ENCODE measurements around the gene HPRT1.

HPRT1 gene

GRCh38 chrX:134543288-134543687, 83.3 kb downstream of the HPRT1 start:
- Histone ChIP-seq H3K36me3 (ENCODE audit: control insufficient read depth in 1 of 2, insufficient read depth in 2 of 2, low read length in 2 of 2) (no peaks in the 10 kb centered on the region), H3K27me3 (ENCODE audit: low read depth, low read length) (peaks cover 6% of the 10 kb centered on the region), H3K4me1 (ENCODE audit: control insufficient read depth in 1 of 2, insufficient read depth in 2 of 2, low read length in 2 of 2) (no peaks in the 10 kb centered on the region), H3K4me3 (ENCODE audit: low read depth in 1 of 2, low read length in 2 of 2) (no peak overlapping the region), H3K9me3 (ENCODE audit: control insufficient read depth in 1 of 2, low read length in 2 of 2) (no peaks in the 10 kb centered on the region), H3K27ac (ENCODE audit: low read length) (no peak overlapping the region)

- no peak overlapping the region for H3K4me3 ChIP-seq (ENCODE audit: low read depth in 1 of 2, low read length in 2 of 2)
- H3K27ac ChIP-seq (ENCODE audit: low read length), result no peak overlapping the region
- H3K9me3 ChIP-seq (ENCODE audit: control insufficient read depth in 1 of 2, low read length in 2 of 2), result no peaks in the 10 kb centered on the region
- peaks cover 10% of the 10 kb centered on the region for H3K27me3 ChIP-seq (ENCODE audit: low read depth, low read length)
- no peaks in the 10 kb centered on the region for H3K36me3 ChIP-seq (ENCODE audit: control insufficient read depth in 1 of 2, insufficient read depth in 2 of 2, low read length in 2 of 2)
- no peaks in the 10 kb centered on the region for H3K4me1 ChIP-seq (ENCODE audit: control insufficient read depth in 1 of 2, insufficient read depth in 2 of 2, low read length in 2 of 2)
Observed at GRCh38 chrX:134544135-134544512, 84.2 kb downstream of the HPRT1 start.

GRCh38 chrX:134544513-134545151, 84.7 kb downstream of the HPRT1 start:
- H3K27me3 ChIP-seq (ENCODE audit: low read depth, low read length), result peaks cover 10% of the 10 kb centered on the region
- H3K27ac ChIP-seq (ENCODE audit: low read length), result no peak overlapping the region
- no peaks in the 10 kb centered on the region for H3K9me3 ChIP-seq (ENCODE audit: control insufficient read depth in 1 of 2, low read length in 2 of 2)
- no peaks in the 10 kb centered on the region for H3K4me1 ChIP-seq (ENCODE audit: control insufficient read depth in 1 of 2, insufficient read depth in 2 of 2, low read length in 2 of 2)
- peak overlapping the region; percentile 7 to 45 for H3K4me3 ChIP-seq (ENCODE audit: low read depth in 1 of 2, low read length in 2 of 2)
- no peaks in the 10 kb centered on the region for H3K36me3 ChIP-seq (ENCODE audit: control insufficient read depth in 1 of 2, insufficient read depth in 2 of 2, low read length in 2 of 2)

- peaks cover 10% of the 10 kb centered on the region for H3K27me3 ChIP-seq (ENCODE audit: low read depth, low read length)
- H3K27ac ChIP-seq (ENCODE audit: low read length), result no peak overlapping the region
- no peak overlapping the region for H3K4me3 ChIP-seq (ENCODE audit: low read depth in 1 of 2, low read length in 2 of 2)
- H3K9me3 ChIP-seq (ENCODE audit: control insufficient read depth in 1 of 2, low read length in 2 of 2), result no peaks in the 10 kb centered on the region
- no peaks in the 10 kb centered on the region for H3K36me3 ChIP-seq (ENCODE audit: control insufficient read depth in 1 of 2, insufficient read depth in 2 of 2, low read length in 2 of 2)
- H3K4me1 ChIP-seq (ENCODE audit: control insufficient read depth in 1 of 2, insufficient read depth in 2 of 2, low read length in 2 of 2), result no peaks in the 10 kb centered on the region
Observed at GRCh38 chrX:134545510-134545909, 85.5 kb downstream of the HPRT1 start.

GRCh38 chrX:134546187-134546586, 86.2 kb downstream of the HPRT1 start:
- no peaks in the 10 kb centered on the region for H3K9me3 ChIP-seq (ENCODE audit: control insufficient read depth in 1 of 2, low read length in 2 of 2)
- H3K36me3 ChIP-seq (ENCODE audit: control insufficient read depth in 1 of 2, insufficient read depth in 2 of 2, low read length in 2 of 2), result no peaks in the 10 kb centered on the region
- H3K4me1 ChIP-seq (ENCODE audit: control insufficient read depth in 1 of 2, insufficient read depth in 2 of 2, low read length in 2 of 2), result no peaks in the 10 kb centered on the region
- H3K4me3 ChIP-seq (ENCODE audit: low read depth in 1 of 2, low read length in 2 of 2), result no peak overlapping the region
- peaks cover 10% of the 10 kb centered on the region for H3K27me3 ChIP-seq (ENCODE audit: low read depth, low read length)
- H3K27ac ChIP-seq (ENCODE audit: low read length), result no peak overlapping the region

GRCh38 chrX:134547047-134547679, 87.2 kb downstream of the HPRT1 start:
- Histone ChIP-seq H3K27me3 (ENCODE audit: low read depth, low read length) (peaks cover 10% of the 10 kb centered on the region), H3K9me3 (ENCODE audit: control insufficient read depth in 1 of 2, low read length in 2 of 2) (no peaks in the 10 kb centered on the region), H3K4me1 (ENCODE audit: control insufficient read depth in 1 of 2, insufficient read depth in 2 of 2, low read length in 2 of 2) (no peaks in the 10 kb centered on the region), H3K27ac (ENCODE audit: low read length) (no peak overlapping the region), H3K4me3 (ENCODE audit: low read depth in 1 of 2, low read length in 2 of 2) (no peak overlapping the region), H3K36me3 (ENCODE audit: control insufficient read depth in 1 of 2, insufficient read depth in 2 of 2, low read length in 2 of 2) (no peaks in the 10 kb centered on the region)

GRCh38 chrX:134548257-134549201, 88.6 kb downstream of the HPRT1 start:
- Histone ChIP-seq H3K4me1 (ENCODE audit: control insufficient read depth in 1 of 2, insufficient read depth in 2 of 2, low read length in 2 of 2) (no peaks in the 10 kb centered on the region), H3K9me3 (ENCODE audit: control insufficient read depth in 1 of 2, low read length in 2 of 2) (no peaks in the 10 kb centered on the region), H3K4me3 (ENCODE audit: low read depth in 1 of 2, low read length in 2 of 2) (peak overlapping the region; percentile 55 to 67), H3K27me3 (ENCODE audit: low read depth, low read length) (peaks cover 10% of the 10 kb centered on the region), H3K27ac (ENCODE audit: low read length) (peak overlapping the region; percentile 14), H3K36me3 (ENCODE audit: control insufficient read depth in 1 of 2, insufficient read depth in 2 of 2, low read length in 2 of 2) (no peaks in the 10 kb centered on the region)
